Effector memory CD4-positive, alpha-beta T cell (primary cell): Measurements from ENCODE around the gene UBASH3A.

Experiments
- DNase-seq, 3 donors: peaks; one replicate each; pipeline ENCODE4 v3.0.0-alpha.2; 2020
- H3K27ac ChIP-seq: 2 replicates; pipeline ENCODE4 v1.7.0; 2013; ENCODE audit warnings: mild to moderate bottlenecking, low read length, moderate library complexity; ENCODE audit not compliant: insufficient read depth, poor library complexity, severe bottlenecking
- H3K27me3 ChIP-seq: replicated peaks from 2 replicates; pipeline ENCODE4 v1.7.0; 2013; ENCODE audit warnings: mild to moderate bottlenecking, low read length; ENCODE audit not compliant: insufficient read depth, control insufficient read depth, poor library complexity, severe bottlenecking
- H3K36me3 ChIP-seq: 2 replicates; pipeline ENCODE4 v1.7.0; 2013; ENCODE audit warnings: mild to moderate bottlenecking, low read length, moderate library complexity; ENCODE audit not compliant: control insufficient read depth, insufficient read depth
- H3K4me1 ChIP-seq: 2 replicates; pipeline ENCODE4 v1.7.0; 2013; ENCODE audit warnings: low read length, mild to moderate bottlenecking; ENCODE audit not compliant: control insufficient read depth, insufficient read depth, poor library complexity, severe bottlenecking
- H3K4me3 ChIP-seq: 2 replicates; pipeline ENCODE4 v1.7.0; 2013; ENCODE audit warnings: low read length, low read depth, mild to moderate bottlenecking; ENCODE audit not compliant: insufficient read depth, poor library complexity, severe bottlenecking
- H3K9me3 ChIP-seq: 2 replicates; pipeline ENCODE4 v1.7.0; 2013; ENCODE audit warnings: mild to moderate bottlenecking, low read length, moderate library complexity; ENCODE audit not compliant: control insufficient read depth

Gene UBASH3A

DNA sequence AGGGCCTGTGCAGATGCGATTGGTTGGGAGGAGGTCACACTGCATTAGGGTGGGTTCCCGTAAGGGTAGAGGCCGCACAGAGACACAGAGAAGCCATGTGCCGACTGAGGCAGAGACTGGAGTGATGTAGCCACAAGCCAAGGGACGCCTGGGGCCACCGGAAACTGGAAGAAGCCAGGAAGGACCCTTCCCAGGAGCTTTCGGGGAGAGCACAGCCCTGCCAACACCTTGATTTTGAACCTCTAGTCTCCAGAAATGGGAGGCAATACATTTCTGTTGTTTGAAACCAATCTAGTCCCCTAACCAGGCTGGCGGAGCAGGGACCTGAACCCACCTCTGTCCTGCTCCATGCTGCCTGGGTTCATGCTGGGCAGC is 10.8 kb downstream of the UBASH3A start:
- H3K27me3 ChIP-seq, result no peaks in the 10 kb centered on the region
- no peak overlapping the region for H3K4me3 ChIP-seq
- peaks cover 80% of the 10 kb centered on the region for H3K36me3 ChIP-seq
- H3K4me1 ChIP-seq, result peaks cover 62% of the 10 kb centered on the region
- no peak for DNase-seq
- peak overlapping the region; percentile 92 for H3K27ac ChIP-seq
- H3K9me3 ChIP-seq, result no peaks in the 10 kb centered on the region

DNA sequence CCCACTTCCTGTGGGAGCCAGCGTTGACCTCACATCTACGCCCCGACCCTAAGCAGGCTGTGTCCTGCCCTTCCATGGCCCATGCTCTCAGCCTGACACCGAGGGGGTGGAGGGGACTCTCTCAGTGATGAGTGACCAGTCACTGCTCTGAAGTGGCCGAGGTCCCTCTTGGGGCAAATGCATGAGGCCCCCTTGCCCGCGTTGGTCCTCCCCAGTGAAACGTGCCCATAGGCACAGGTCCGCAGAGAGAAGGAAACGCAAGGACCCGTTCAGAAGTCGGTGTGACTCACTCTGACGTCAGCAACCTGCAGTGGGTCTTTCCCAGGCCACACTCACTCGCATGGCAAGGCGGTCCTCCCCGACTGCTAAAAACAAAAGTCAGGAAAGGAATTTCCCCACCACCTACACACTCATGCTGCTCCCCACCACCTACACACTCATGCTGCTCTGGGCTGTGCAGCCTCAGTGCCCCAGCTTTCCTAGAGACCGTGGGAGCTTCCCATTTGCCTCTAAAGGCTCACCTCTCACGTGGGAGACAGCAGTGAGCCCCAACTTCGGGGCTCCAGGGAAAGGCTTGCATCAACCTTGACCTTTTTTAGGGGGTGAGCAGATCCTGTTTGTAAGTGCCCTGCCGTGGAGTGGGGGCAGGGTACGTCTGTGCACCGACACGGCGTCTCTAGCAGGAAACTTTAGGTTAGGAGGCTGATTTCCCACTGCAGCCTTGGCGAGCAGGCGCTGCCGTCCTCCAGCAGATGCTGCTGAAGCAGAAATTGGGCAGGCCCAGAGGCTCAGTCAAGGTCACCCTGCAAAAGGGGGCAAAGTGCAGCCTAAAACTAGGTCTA is 11.4 kb downstream of the UBASH3A start:
- peaks cover 65% of the 10 kb centered on the region for H3K4me1 ChIP-seq

DNA sequence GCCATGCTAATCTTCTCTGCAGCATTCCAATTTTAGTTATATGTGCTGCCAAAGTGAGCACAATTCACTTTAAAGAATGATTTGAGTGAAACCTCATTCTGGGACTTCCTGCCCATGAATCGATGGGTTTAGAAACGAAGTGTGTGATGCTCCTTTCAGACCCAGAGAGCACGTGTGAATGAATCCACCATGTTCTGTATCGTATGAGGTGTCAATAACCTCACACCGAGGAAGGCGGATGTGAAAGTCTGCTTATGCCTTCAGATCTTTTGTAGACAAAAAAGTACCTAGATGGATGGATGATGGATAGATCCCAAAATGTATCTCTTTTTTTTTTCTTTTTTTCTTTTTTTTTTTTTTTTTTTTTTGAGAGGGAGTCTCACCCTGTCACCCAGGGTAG is 13.8 kb downstream of the UBASH3A start:
- H3K4me1 ChIP-seq, result peaks cover 69% of the 10 kb centered on the region
- H3K27ac ChIP-seq, result no peak overlapping the region
- H3K4me3 ChIP-seq, result no peak overlapping the region
- H3K9me3 ChIP-seq, result no peaks in the 10 kb centered on the region
- H3K36me3 ChIP-seq, result peaks cover 78% of the 10 kb centered on the region
- DNase-seq, result no peak
- H3K27me3 ChIP-seq, result no peaks in the 10 kb centered on the region

More for the DNA sequence above, 11.4 kb downstream of the UBASH3A start:
- Histone ChIP-seq H3K36me3 (peaks cover 80% of the 10 kb centered on the region), H3K27me3 (no peaks in the 10 kb centered on the region), H3K9me3 (no peaks in the 10 kb centered on the region), H3K4me3 (peak overlapping the region; percentile 21), H3K27ac (peak overlapping the region; percentile 92)
- peak; percentile 89 to 91 (median 89) for DNase-seq

DNA sequence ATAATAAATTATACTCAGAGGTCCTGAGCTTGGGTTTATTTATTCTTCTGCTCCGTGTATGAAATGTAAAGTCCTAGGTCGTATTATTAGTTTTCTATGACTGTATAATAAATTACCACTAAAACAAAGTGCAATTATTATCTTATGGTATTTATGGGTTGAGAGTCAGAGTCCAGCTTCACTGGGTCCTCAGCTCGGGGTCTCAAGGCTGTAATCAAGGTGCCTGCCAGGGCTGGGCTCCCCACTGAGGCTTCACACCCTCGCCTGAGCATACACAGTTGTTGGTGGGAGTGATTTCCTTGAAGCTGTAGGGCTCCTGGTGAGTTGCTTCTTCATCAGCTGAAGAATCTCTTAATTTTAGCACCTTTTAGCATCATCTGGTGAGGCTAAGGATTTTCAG is 15.2 kb downstream of the UBASH3A start:
- DNase-seq, result no peak
- H3K4me1 ChIP-seq, result peaks cover 69% of the 10 kb centered on the region
- H3K9me3 ChIP-seq, result no peaks in the 10 kb centered on the region
- no peaks in the 10 kb centered on the region for H3K27me3 ChIP-seq
- no peak overlapping the region for H3K4me3 ChIP-seq
- no peak overlapping the region for H3K27ac ChIP-seq
- peaks cover 68% of the 10 kb centered on the region for H3K36me3 ChIP-seq

DNA sequence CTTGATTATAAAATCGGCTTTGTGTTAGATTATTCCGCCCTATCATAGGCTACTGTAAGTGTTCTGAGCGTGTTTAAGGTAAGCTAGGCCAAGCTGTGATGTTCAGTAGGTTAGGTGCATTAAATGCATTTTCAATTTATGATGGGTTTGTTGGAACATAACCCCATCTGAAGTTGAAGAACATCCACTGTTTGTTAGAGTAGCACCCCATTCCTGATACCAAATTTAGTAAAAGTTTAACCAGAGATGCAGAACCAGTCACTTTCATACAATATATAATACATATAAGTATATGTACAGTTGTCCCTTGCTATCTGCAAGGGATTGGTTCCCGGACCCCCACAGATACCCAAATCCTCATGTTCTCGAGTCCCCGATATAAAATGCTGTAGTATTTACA is 16.1 kb downstream of the UBASH3A start:
- Histone ChIP-seq H3K4me1 (peaks cover 69% of the 10 kb centered on the region), H3K4me3 (no peak overlapping the region), H3K27ac (no peak overlapping the region), H3K36me3 (peaks cover 65% of the 10 kb centered on the region), H3K9me3 (no peaks in the 10 kb centered on the region), H3K27me3 (no peaks in the 10 kb centered on the region)
- DNase-seq, result no peak

DNA sequence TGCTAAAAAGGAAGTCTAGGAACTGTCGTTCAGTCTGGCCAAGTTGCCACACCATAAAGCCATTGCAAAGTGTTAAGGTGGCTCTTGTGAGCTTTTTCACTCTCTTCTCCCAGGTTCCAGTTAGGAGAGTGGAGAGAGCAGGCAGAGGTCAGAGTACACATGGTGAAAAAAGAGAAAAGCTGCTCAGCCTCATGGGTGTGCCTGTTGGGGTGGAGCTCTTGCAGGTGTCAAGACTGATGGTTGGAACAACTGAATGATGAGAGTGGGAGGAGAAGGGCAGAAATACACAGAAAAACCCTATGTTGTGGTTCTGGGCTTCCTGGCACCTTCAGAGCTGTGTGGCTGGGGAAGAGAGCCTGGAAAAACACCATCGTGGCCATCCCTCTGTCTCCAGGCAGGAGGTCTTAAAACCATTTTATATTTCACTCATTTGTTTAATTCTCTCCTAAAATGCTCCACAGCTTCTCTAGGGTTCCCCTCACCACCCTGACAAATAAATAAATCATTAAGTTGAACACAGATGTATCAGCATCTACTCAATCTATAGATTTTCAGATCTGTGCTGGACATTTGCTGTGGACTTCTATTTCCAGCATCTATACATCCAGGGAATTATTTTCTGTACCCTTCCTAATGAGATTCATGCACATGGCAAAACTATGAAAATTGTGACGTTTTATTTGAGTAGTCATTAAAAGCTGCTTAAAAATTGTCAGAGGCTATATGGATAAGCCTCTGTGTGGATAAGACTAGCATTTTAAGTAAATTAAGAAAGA is 17.5 kb downstream of the UBASH3A start:
- no peaks in the 10 kb centered on the region for H3K9me3 ChIP-seq
- no peak overlapping the region for H3K27ac ChIP-seq
- H3K4me1 ChIP-seq, result peaks cover 68% of the 10 kb centered on the region
- H3K36me3 ChIP-seq, result peaks cover 62% of the 10 kb centered on the region
- H3K4me3 ChIP-seq, result no peak overlapping the region
- H3K27me3 ChIP-seq, result no peaks in the 10 kb centered on the region
- no peak for DNase-seq

DNA sequence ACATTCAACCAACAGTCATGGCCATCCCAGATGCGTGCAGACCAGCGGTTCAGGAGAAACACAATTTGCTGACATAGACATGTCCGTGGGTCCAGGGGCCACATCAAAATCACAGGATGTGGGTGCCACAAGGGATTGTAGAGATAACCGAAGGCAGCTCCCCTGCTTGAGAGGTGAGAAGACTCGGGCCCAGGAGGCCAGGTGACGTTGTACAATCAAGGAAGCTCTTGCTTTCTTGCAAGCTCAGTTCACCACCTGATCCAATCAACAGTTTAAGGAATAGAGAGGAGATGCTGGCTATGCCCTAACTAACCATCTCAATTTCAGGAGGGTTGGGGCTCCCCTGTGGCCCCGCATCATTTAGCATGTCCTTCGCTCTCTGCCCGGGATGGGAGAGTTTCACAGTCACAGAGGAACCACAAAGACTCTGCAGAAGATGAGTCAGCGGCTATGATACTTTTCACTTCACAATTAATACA is 19.5 kb downstream of the UBASH3A start:
- peaks cover 72% of the 10 kb centered on the region for H3K4me1 ChIP-seq
- H3K4me3 ChIP-seq, result peak overlapping the region; percentile 2
- peaks cover 70% of the 10 kb centered on the region for H3K36me3 ChIP-seq
- H3K27ac ChIP-seq, result peak overlapping the region; percentile 82
- H3K9me3 ChIP-seq, result no peaks in the 10 kb centered on the region
- peak in 2 of 3 donors; percentile 35 to 41 for DNase-seq
- H3K27me3 ChIP-seq, result no peaks in the 10 kb centered on the region

DNA sequence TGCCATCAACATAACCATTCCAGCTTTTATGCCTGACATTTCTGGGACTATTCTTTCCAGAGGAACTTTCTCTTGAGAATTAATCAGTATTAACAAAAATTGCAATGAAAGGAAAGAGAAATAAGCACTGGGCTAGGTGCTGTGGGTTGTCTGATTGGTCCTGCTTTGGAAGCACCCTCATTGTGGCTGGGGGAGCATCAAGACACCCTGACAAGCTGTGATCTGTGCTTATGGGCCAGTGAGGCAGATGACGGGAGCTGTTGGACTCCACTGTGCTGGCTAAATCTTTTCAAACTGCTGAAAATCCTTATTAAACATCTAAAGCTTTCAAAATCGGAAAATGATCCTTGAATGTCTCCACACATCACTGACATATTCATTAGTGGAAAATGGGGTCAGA is 20.0 kb downstream of the UBASH3A start:
- no peaks in the 10 kb centered on the region for H3K27me3 ChIP-seq
- no peak for DNase-seq
- peaks cover 72% of the 10 kb centered on the region for H3K4me1 ChIP-seq
- H3K27ac ChIP-seq, result peak overlapping the region; percentile 82
- peak overlapping the region; percentile 2 for H3K4me3 ChIP-seq
- H3K9me3 ChIP-seq, result no peaks in the 10 kb centered on the region
- H3K36me3 ChIP-seq, result peaks cover 70% of the 10 kb centered on the region

DNA sequence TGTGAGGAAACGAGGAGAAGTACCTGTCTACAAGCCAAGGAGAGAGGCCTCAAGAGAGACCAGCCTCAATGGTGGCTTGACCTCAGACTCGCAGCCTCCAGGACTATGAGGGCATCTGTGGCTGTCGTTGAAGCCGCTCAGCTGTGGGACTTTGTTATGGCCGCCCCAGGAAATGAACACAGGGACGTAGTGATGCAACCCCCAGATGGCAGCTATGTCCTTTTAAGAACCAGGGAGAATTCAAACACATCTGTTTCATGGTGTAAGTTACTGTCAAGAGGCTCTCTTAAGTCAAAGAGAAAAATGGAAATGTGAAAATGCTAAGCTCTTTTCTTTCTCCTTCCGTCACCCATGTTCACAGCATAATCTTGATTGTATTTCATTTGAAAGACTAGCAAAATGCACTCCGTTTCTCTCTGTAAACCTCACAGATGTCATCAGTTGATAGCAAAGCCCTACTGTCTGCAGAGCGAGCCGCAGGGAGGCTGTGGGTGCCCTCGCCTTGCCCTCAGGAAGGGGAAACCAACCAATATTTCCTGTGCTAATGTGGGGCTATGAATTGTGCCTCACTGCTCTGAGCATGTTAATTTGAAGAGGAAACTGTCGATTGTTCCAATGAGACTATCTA is 21.3 kb downstream of the UBASH3A start:
- Histone ChIP-seq H3K36me3 (peaks cover 70% of the 10 kb centered on the region), H3K27me3 (no peaks in the 10 kb centered on the region), H3K4me1 (peaks cover 69% of the 10 kb centered on the region), H3K9me3 (no peaks in the 10 kb centered on the region), H3K27ac (peak overlapping the region; percentile 82), H3K4me3 (peak overlapping the region; percentile 32)
- DNase-seq, result peak; percentile 68 to 83 (median 79)
